Smooth muscle cell (in vitro differentiated cells): ENCODE data around the gene POLE. TPM values are rescaled to one million over a fixed set of nuclear protein-coding genes. Genes with fewer than 3 reads are reported as not detected.

ENCODE experiments used
- DNase-seq: peaks from one replicate; lab custom pipeline; 2025; ENCODE audit not compliant: unreplicated experiment; lab: John Stamatoyannopoulos, UW
- H2AFZ ChIP-seq: fragments of 200-600 bp; sonication (generic); 2 replicates; pipeline ENCODE4 v1.6.0; 2016; ENCODE audit warnings: antibody characterized with exemption, low read depth, mild to moderate bottlenecking
- H3F3A ChIP-seq: fragments of 200-600 bp; sonication (generic); 2 replicates; pipeline ENCODE4 v1.6.0; 2017; ENCODE audit warnings: antibody characterized with exemption, low read depth
- H3K27ac ChIP-seq: fragments of 200-600 bp; sonication (generic); 2 replicates; pipeline ENCODE4 v1.5.1; 2016; ENCODE audit warnings: low read depth, mild to moderate bottlenecking
- H3K27me3 ChIP-seq: fragments of 200-600 bp; sonication (generic); 2 replicates; pipeline ENCODE4 v1.6.1; 2016; ENCODE audit warnings: low read depth, mild to moderate bottlenecking
- H3K36me3 ChIP-seq: fragments of 200-600 bp; sonication (generic); 2 replicates; pipeline ENCODE4 v1.5.1; 2016; ENCODE audit warnings: low read depth
- H3K4me1 ChIP-seq: fragments of 200-600 bp; sonication (generic); 2 replicates; pipeline ENCODE4 v1.5.1; 2016; ENCODE audit warnings: low read depth
- H3K4me2 ChIP-seq: fragments of 200-600 bp; sonication (generic); 2 replicates; pipeline ENCODE4 v1.6.0; 2016; ENCODE audit warnings: mild to moderate bottlenecking
- H3K4me3 ChIP-seq: fragments of 200-600 bp; sonication (generic); 2 replicates; pipeline ENCODE4 v1.5.1; 2016; ENCODE audit warnings: mild to moderate bottlenecking
- H3K79me2 ChIP-seq: fragments of 200-600 bp; sonication (generic); 2 replicates; pipeline ENCODE4 v1.6.0; 2016; ENCODE audit warnings: low read depth, mild to moderate bottlenecking
- H3K9ac ChIP-seq: fragments of 200-600 bp; sonication (generic); 2 replicates; pipeline ENCODE4 v1.6.0; 2016; ENCODE audit warnings: low read depth
- H3K9me3 ChIP-seq: fragments of 200-600 bp; sonication (generic); replicated peaks from 2 replicates; pipeline ENCODE4 v1.5.1; 2016; ENCODE audit warnings: low read depth
- H4K20me1 ChIP-seq: fragments of 200-600 bp; sonication (generic); 2 replicates; pipeline ENCODE4 v1.6.0; 2016; ENCODE audit warnings: low read depth
- CTCF ChIP-seq: fragments of 200-600 bp; sonication (generic); IDR thresholded peaks from 2 replicates; pipeline ENCODE4 v1.5.1; 2017; ENCODE audit warnings: borderline replicate concordance, mild to moderate bottlenecking, antibody characterized with exemption; ENCODE audit not compliant: insufficient read depth, poor library complexity, severe bottlenecking
- WGBS: methylation state at CpG from one replicate; pipeline ENCODE4 v1.1.7; 2016; ENCODE audit warnings: low lambda C conversion rate; 5-methylcytosine and 5-hydroxymethylcytosine counted together
- polyA plus RNA-seq: library from polyadenylated mRNA; unstranded; fragments of >200 nt; fragmentation: Nextera tagmentation; extraction: Ambion mirVana; gene quantifications from 2 replicates; pipeline ENCODE4 v1.2.1, GENCODE V29; 2016
- total RNA-seq: library from RNA; depleted of rRNA; stranded (reverse); fragments of >200 nt; gene quantifications from 2 replicates; pipeline ENCODE4 v1.2.3, GENCODE V29; 2014

Gene POLE
- total and polyA plus RNA-seq, 2 experiments from 2014 or later: 8.5 to 11.5 TPM

- peak within 1 kb of the TSS; percentile 98 for H3K4me3 ChIP-seq
- no peaks in the 10 kb centered on the region for H3K36me3 ChIP-seq
- peaks cover 27% of the 10 kb centered on the region for H4K20me1 ChIP-seq
- H3K27me3 ChIP-seq: no peaks in the 10 kb centered on the region
- 1% methylated on average over 86 of the region's 94 CpGs for WGBS
- peaks cover 16% of the 10 kb centered on the region for H3K4me1 ChIP-seq
- peak within 1 kb of the TSS; percentile 80 for H3K9ac ChIP-seq
- TF ChIP-seq CTCF: no peak
- no peaks in the 10 kb centered on the region for H3K9me3 ChIP-seq
- H2AFZ ChIP-seq: peak within 1 kb of the TSS; percentile 73
- H3K4me2 ChIP-seq: peak within 1 kb of the TSS; percentile 94
- peak; percentile 32 for DNase-seq
- H3K27ac ChIP-seq: peak within 1 kb of the TSS; percentile 53
- peaks cover 37% of the 10 kb centered on the region for H3K79me2 ChIP-seq
- H3F3A ChIP-seq: no peaks in the 10 kb centered on the region
Observed at GRCh38 chr12:132710405-132711079, 23.4 kb upstream of the POLE start, which contains the start of gene PGAM5. Gene PGAM5 (plus strand): TSS chr12:132710842. CDS start chr12:132710877, 35 bp downstream.

GRCh38 chr12:132710043-132710404 is 22.9 kb upstream of the POLE start:
- peaks cover 37% of the 10 kb centered on the region for H3K79me2 ChIP-seq
- H3K4me2 ChIP-seq: peak overlapping the region; percentile 94
- DNase-seq: no peak
- H3K27ac ChIP-seq: peak overlapping the region; percentile 53
- H3K4me1 ChIP-seq: peaks cover 16% of the 10 kb centered on the region
- H3K4me3 ChIP-seq: peak overlapping the region; percentile 98
- no peaks in the 10 kb centered on the region for H3K9me3 ChIP-seq
- 4% methylated on average over 26 of the region's 26 CpGs for WGBS
- peaks cover 27% of the 10 kb centered on the region for H4K20me1 ChIP-seq
- TF ChIP-seq CTCF: no peak
- H3K9ac ChIP-seq: peak overlapping the region; percentile 80
- H3K36me3 ChIP-seq: no peaks in the 10 kb centered on the region
- H3K27me3 ChIP-seq: no peaks in the 10 kb centered on the region
- H3F3A ChIP-seq: no peaks in the 10 kb centered on the region
- peak overlapping the region; percentile 73 for H2AFZ ChIP-seq

GRCh38 chr12:132708150-132708549 is 21.0 kb upstream of the POLE start:
- 94% methylated on average over 2 of the region's 2 CpGs for whole genome bisulfite sequencing
- no peaks in the 10 kb centered on the region for H3K27me3 ChIP-seq
- peaks cover 16% of the 10 kb centered on the region for H3K4me1 ChIP-seq
- no peak overlapping the region for H3K27ac ChIP-seq
- no peak for TF ChIP-seq CTCF
- H3K9ac ChIP-seq: no peak overlapping the region
- no peak overlapping the region for H3K4me2 ChIP-seq
- no peak overlapping the region for H3K4me3 ChIP-seq
- no peaks in the 10 kb centered on the region for H3K9me3 ChIP-seq
- peaks cover 21% of the 10 kb centered on the region for H3K79me2 ChIP-seq
- no peak overlapping the region for H2AFZ ChIP-seq
- H3F3A ChIP-seq: no peaks in the 10 kb centered on the region
- peaks cover 14% of the 10 kb centered on the region for H4K20me1 ChIP-seq
- H3K36me3 ChIP-seq: no peaks in the 10 kb centered on the region
- DNase-seq: no peak

GRCh38 chr12:132707241-132707640 is 20.1 kb upstream of the POLE start:
- peaks cover 4% of the 10 kb centered on the region for H4K20me1 ChIP-seq
- H3K27me3 ChIP-seq: no peaks in the 10 kb centered on the region
- H3K4me1 ChIP-seq: peaks cover 16% of the 10 kb centered on the region
- WGBS: 97% methylated on average over 6 of the region's 6 CpGs
- H3K4me3 ChIP-seq: no peak overlapping the region
- no peaks in the 10 kb centered on the region for H3K9me3 ChIP-seq
- no peak for DNase-seq
- peaks cover 12% of the 10 kb centered on the region for H3K79me2 ChIP-seq
- no peak for TF ChIP-seq CTCF
- H2AFZ ChIP-seq: no peak overlapping the region
- H3K4me2 ChIP-seq: no peak overlapping the region
- H3K27ac ChIP-seq: no peak overlapping the region
- H3F3A ChIP-seq: no peaks in the 10 kb centered on the region
- H3K9ac ChIP-seq: no peak overlapping the region
- no peaks in the 10 kb centered on the region for H3K36me3 ChIP-seq
